ENCODE data around the gene UNK.

The UNK gene

DNA sequence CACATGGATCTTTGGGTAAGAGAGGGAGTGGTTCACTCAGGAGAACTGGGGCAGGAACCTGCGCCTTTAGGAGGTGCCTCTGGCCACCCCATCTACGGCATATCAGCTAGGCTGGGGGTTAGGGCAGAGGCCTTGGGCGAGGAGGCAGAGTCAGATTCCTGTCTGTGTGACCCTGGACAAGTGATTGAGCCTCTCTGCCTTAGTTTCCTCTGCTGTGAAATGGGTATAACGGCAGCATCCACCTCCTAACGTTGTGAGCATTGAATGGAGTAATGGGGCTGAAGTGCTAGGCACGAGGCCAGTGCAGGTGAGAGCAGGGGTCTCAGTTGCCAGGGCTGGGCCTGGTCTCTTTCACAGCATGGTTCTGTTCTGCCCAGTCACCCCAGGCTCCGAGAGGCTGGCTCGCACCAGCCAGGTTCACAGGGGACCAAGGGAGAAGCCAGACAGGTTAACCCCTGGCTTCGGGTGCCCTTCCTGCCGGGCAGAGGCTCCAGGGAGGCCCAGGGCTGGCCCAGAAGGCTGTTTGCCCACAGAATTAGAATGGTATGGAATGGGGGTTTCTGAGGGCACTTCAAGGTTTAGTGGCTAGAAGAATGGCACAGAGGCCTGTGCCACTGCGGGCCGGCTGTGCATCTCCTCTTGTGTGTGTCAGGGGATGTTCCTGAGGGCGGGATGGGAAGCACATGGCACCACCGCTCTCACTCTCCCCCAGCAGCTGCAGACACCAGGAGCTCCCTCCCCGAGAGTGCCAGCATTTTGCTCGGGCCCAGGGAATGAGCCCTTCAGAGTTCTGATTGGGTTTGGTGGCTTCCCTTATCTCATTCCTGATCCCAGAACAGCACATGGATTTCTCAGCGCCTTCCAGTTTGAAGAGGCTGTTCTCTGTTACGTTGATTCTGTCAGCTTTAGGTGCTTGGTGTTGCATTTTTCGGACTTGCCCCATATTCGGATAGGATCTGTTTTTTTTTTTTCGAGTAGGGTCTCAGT lies 35.8 kb downstream of the UNK start:
- H3K4me1 ChIP-seq (ENCODE audit: control insufficient read depth, insufficient read depth, low read length), result no peaks in the 10 kb centered on the region
- peaks cover 75% of the 10 kb centered on the region for H3K36me3 ChIP-seq (ENCODE audit: control insufficient read depth, insufficient read depth, low read length)
- no peaks in the 10 kb centered on the region for H3K9me3 ChIP-seq (ENCODE audit: control insufficient read depth, low read length)
- H3K27me3 ChIP-seq (ENCODE audit: control insufficient read depth, insufficient read depth, low read length, poor library complexity, severe bottlenecking), result no peaks in the 10 kb centered on the region
- H3K4me3 ChIP-seq (ENCODE audit: insufficient read depth, low read depth, low read length), result no peak overlapping the region
- WGBS, 2 experiments, result 85 to 87% methylated on average over 21 of the region's 21 CpGs
- no peak overlapping the region for H3K27ac ChIP-seq (ENCODE audit: insufficient read depth, low read depth, low read length, poor library complexity, severe bottlenecking)

DNA sequence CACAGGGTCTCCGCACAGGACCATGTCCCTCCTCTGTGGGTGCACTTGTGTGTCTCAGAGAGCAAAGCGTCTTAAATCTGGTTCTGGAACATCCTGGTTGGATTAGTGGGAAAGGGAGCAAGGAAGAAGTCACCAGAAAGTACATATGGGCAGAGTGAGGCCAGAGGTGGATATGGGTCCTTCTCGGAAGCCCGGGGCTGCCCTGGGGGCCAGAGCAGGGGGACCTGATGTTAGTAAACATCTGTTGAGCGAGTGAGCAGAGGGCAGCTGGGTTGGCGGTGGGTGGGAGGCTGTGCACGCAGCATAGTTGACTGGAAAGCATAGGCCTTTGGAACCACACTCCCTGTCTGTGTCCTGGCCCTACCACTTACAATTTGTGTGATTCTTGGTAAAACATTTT lies 36.9 kb downstream of the UNK start:
- Histone ChIP-seq H3K9me3 (ENCODE audit: control insufficient read depth, low read length) (no peaks in the 10 kb centered on the region), H3K36me3 (ENCODE audit: control insufficient read depth, insufficient read depth, low read length) (peaks cover 68% of the 10 kb centered on the region), H3K4me3 (ENCODE audit: insufficient read depth, low read depth, low read length) (no peak overlapping the region), H3K4me1 (ENCODE audit: control insufficient read depth, insufficient read depth, low read length) (no peaks in the 10 kb centered on the region), H3K27ac (ENCODE audit: insufficient read depth, low read depth, low read length, poor library complexity, severe bottlenecking) (no peak overlapping the region), H3K27me3 (ENCODE audit: control insufficient read depth, insufficient read depth, low read length, poor library complexity, severe bottlenecking) (no peaks in the 10 kb centered on the region)
- 96% methylated on average over 7 of the region's 7 CpGs for WGBS, 2 experiments

DNA sequence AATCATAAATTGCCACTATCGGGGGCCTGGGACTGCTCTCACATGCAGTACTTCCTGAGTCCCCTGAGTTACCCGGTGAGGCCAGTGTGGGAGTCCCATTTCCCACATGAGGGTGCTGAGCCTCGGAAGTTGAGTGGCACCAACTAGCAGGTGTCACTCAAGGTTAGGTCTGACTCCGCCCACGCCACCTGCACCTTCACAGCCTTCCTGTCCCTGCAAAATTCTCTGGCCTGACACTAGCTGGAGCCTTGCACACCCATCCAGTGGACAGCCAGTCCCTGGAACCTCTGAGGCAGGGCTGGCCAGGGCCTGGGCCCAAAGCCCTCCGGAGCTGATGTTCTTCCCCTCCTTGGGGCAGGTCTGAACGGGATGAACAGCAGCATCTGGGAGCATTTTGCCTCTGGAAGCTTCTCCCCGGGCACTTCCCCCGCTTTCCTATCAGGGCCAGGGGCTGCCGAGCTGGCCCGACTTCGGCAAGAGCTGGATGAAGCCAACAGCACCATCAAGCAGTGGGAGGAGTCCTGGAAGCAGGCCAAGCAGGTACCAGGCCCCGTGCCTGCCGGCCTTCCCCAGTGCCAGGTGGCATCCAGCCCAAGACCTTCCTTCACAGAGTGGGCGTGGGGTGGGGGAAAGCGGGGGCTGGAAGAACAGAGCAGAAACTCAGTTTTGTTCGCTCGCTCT lies 37.7 kb downstream of the UNK start:
- WGBS, 2 experiments, result 94 to 95% methylated on average over 18 of the region's 18 CpGs
- no peak overlapping the region for H3K4me3 ChIP-seq (ENCODE audit: insufficient read depth, low read depth, low read length)
- H3K27ac ChIP-seq (ENCODE audit: insufficient read depth, low read depth, low read length, poor library complexity, severe bottlenecking), result no peak overlapping the region
- H3K4me1 ChIP-seq (ENCODE audit: control insufficient read depth, insufficient read depth, low read length), result peaks cover 4% of the 10 kb centered on the region
- peaks cover 61% of the 10 kb centered on the region for H3K36me3 ChIP-seq (ENCODE audit: control insufficient read depth, insufficient read depth, low read length)
- H3K27me3 ChIP-seq (ENCODE audit: control insufficient read depth, insufficient read depth, low read length, poor library complexity, severe bottlenecking), result no peaks in the 10 kb centered on the region
- H3K9me3 ChIP-seq (ENCODE audit: control insufficient read depth, low read length), result no peaks in the 10 kb centered on the region

DNA sequence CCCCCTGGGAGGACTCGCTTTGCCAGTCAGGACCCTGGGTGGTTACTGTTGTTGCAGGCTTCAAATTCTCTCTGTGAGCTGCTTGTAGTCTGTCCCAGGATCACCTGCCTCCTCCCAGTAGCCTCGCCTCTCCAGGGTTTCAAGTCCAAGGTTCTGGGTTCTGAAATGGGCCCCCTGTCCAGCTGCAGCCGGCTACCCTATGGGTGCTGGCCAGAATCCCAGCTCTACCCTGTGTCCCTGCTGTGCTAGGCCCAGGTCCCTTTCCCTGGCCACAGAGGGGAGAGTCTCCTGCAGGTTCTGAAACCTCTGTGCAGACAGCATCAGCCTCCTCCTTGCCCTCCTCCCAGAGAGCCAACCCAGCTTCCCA lies 38.2 kb downstream of the UNK start:
- H3K9me3 ChIP-seq (ENCODE audit: control insufficient read depth, low read length), result no peaks in the 10 kb centered on the region
- no peak overlapping the region for H3K27ac ChIP-seq (ENCODE audit: insufficient read depth, low read depth, low read length, poor library complexity, severe bottlenecking)
- peaks cover 9% of the 10 kb centered on the region for H3K4me1 ChIP-seq (ENCODE audit: control insufficient read depth, insufficient read depth, low read length)
- 91 to 96% methylated on average over 3 of the region's 3 CpGs for WGBS, 2 experiments
- H3K27me3 ChIP-seq (ENCODE audit: control insufficient read depth, insufficient read depth, low read length, poor library complexity, severe bottlenecking), result no peaks in the 10 kb centered on the region
- H3K4me3 ChIP-seq (ENCODE audit: insufficient read depth, low read depth, low read length), result no peak overlapping the region
- peaks cover 56% of the 10 kb centered on the region for H3K36me3 ChIP-seq (ENCODE audit: control insufficient read depth, insufficient read depth, low read length)

DNA sequence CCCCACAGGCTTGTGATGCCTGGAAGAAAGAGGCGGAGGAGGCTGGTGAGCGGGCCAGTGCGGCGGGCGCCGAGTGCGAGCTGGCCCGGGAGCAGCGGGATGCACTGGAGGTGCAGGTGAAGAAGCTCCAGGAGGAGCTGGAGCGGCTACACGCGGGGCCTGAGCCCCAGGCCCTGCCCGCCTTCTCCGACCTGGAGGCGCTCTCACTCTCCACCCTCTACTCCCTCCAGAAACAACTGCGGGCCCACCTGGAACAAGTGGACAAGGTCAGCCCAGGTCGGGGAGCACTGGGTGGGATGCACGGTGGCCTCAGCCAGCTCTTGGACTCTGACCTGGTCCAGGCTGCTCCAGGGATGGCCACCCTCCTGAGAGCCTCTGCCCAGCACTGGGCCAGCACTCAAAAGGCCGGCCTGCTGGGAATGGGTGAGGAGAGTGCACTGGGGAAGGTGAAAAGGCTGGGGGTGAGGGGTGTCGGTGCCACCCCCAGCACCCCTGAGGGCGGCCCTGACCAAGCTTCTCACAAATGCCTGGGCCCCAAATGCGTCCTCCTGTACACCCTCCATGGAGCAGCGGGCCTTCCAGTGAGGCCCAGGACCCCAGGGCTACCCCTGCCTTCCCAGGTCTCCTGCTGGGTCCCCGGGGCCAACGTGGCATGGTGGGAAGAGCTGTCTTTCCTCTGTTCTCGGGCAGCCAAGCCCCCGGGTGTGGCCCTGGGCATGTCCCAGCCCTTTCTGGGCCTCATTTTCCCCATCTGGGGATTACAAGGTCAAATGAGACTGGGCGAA lies 38.8 kb downstream of the UNK start:
- H3K4me3 ChIP-seq (ENCODE audit: insufficient read depth, low read depth, low read length), result no peak overlapping the region
- H3K27ac ChIP-seq (ENCODE audit: insufficient read depth, low read depth, low read length, poor library complexity, severe bottlenecking), result no peak overlapping the region
- H3K27me3 ChIP-seq (ENCODE audit: control insufficient read depth, insufficient read depth, low read length, poor library complexity, severe bottlenecking), result no peaks in the 10 kb centered on the region
- H3K4me1 ChIP-seq (ENCODE audit: control insufficient read depth, insufficient read depth, low read length), result peaks cover 15% of the 10 kb centered on the region
- 96% methylated on average over 28 of the region's 28 CpGs for WGBS, 2 experiments
- H3K36me3 ChIP-seq (ENCODE audit: control insufficient read depth, insufficient read depth, low read length), result peaks cover 50% of the 10 kb centered on the region
- H3K9me3 ChIP-seq (ENCODE audit: control insufficient read depth, low read length), result no peaks in the 10 kb centered on the region

DNA sequence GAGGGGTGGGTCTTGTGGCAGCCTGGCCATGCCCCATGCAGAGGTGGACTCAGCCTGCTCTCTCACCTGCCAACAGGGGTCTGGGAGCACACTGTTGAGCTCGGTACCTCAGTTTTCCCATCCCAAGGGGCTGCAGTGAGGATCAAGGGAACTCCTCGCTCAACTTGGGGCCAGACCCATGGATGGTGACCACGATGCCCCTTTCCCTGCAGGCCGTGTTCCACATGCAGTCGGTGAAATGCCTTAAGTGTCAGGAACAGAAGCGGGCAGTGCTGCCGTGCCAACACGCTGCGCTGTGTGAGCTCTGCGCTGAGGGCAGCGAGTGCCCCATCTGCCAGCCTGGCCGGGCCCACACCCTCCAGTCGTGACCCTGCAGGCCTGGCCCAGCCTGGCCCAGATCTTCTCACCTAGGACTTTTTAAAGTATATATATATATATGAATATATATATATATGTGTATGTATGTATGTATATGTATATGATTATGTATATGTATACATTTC lies 39.5 kb downstream of the UNK start:
- 94 to 95% methylated on average over 13 of the region's 13 CpGs for WGBS, 2 experiments
- H3K4me1 ChIP-seq (ENCODE audit: control insufficient read depth, insufficient read depth, low read length), result peaks cover 16% of the 10 kb centered on the region
- no peak overlapping the region for H3K27ac ChIP-seq (ENCODE audit: insufficient read depth, low read depth, low read length, poor library complexity, severe bottlenecking)
- H3K4me3 ChIP-seq (ENCODE audit: insufficient read depth, low read depth, low read length), result no peak overlapping the region
- H3K9me3 ChIP-seq (ENCODE audit: control insufficient read depth, low read length), result no peaks in the 10 kb centered on the region
- H3K36me3 ChIP-seq (ENCODE audit: control insufficient read depth, insufficient read depth, low read length), result peaks cover 43% of the 10 kb centered on the region
- H3K27me3 ChIP-seq (ENCODE audit: control insufficient read depth, insufficient read depth, low read length, poor library complexity, severe bottlenecking), result no peaks in the 10 kb centered on the region

DNA sequence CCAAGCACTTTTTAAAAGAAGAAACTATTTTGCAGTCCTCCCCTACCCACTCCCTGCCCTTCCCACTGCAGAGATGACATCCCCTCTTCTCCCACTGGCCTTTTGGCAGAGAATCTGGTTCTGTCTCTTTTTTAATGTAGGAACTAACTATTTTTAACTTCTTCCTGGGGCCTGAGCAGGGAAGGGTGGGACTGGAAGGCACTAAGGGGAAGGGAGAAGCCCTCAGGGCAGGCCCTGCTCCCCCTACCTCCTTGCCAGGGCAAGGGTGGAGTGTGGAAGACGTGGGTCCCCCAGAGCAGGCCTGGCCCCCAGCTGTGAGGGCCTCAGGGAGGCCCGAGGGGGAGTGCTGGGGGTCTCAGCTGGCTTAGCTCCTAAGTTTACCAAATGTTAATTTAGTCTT lies 40.1 kb downstream of the UNK start:
- H3K27me3 ChIP-seq (ENCODE audit: control insufficient read depth, insufficient read depth, low read length, poor library complexity, severe bottlenecking), result no peaks in the 10 kb centered on the region
- no peak overlapping the region for H3K27ac ChIP-seq (ENCODE audit: insufficient read depth, low read depth, low read length, poor library complexity, severe bottlenecking)
- peaks cover 16% of the 10 kb centered on the region for H3K4me1 ChIP-seq (ENCODE audit: control insufficient read depth, insufficient read depth, low read length)
- 84 to 85% methylated on average over 2 of the region's 2 CpGs for WGBS, 2 experiments
- no peak overlapping the region for H3K4me3 ChIP-seq (ENCODE audit: insufficient read depth, low read depth, low read length)
- H3K36me3 ChIP-seq (ENCODE audit: control insufficient read depth, insufficient read depth, low read length), result peaks cover 39% of the 10 kb centered on the region
- H3K9me3 ChIP-seq (ENCODE audit: control insufficient read depth, low read length), result no peaks in the 10 kb centered on the region

DNA sequence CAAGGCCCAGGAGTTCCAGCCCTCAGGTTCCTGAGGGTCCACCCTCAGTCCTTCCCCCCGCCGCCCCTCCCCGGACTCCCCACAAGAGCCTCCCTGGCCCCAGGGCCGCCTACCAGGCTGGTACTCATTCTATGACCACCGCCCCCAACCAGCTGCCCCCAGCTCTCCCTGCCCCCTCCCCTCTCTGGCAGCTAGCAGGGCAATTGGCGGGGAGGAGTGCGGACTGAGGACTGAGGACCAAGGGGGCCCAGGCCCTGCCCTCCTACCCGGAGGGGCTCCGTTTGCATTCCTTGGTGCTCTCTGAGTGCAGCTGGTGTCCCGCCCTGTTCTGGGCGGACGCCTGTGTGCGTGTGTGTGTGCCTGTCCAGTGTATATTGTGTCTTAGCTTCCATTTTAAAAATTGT lies 40.5 kb downstream of the UNK start:
- peaks cover 34% of the 10 kb centered on the region for H3K36me3 ChIP-seq (ENCODE audit: control insufficient read depth, insufficient read depth, low read length)
- H3K4me1 ChIP-seq (ENCODE audit: control insufficient read depth, insufficient read depth, low read length), result peaks cover 16% of the 10 kb centered on the region
- no peak overlapping the region for H3K27ac ChIP-seq (ENCODE audit: insufficient read depth, low read depth, low read length, poor library complexity, severe bottlenecking)
- H3K9me3 ChIP-seq (ENCODE audit: control insufficient read depth, low read length), result no peaks in the 10 kb centered on the region
- 96% methylated on average over 13 of the region's 13 CpGs for WGBS, 2 experiments
- H3K27me3 ChIP-seq (ENCODE audit: control insufficient read depth, insufficient read depth, low read length, poor library complexity, severe bottlenecking), result no peaks in the 10 kb centered on the region
- H3K4me3 ChIP-seq (ENCODE audit: insufficient read depth, low read depth, low read length), result no peak overlapping the region

DNA sequence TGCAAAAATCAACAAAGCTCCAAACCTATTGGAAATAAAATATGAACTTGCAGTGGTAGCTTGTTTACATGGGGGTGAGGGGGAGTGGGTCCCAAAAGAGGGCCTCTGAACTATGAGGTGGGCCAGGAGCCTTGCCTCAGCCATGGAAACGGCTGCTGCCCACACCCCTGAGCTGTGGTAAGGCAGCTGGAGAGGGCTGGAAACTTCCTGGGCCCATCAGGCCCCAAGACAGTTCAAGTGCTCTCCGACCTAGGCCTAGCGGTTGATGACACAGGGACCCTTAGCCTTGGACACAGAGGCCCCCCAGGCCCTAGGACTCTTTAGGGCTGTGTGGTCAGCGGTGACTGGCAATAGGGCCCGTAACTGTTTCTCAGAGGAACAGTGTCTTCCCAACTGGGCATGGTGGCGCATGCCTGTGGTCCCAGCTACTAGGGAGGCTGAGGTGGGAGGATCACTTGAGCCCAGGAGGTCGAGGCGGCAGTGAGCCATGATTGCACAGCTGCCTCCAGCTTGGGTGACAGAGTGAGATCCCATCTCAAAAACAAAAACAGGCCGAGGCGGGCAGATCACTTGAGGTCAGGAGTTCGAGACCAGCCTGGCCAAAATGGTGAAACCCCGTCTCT lies 41.3 kb downstream of the UNK start:
- Histone ChIP-seq H3K4me1 (ENCODE audit: control insufficient read depth, insufficient read depth, low read length) (peaks cover 20% of the 10 kb centered on the region), H3K4me3 (ENCODE audit: insufficient read depth, low read depth, low read length) (no peak overlapping the region), H3K27ac (ENCODE audit: insufficient read depth, low read depth, low read length, poor library complexity, severe bottlenecking) (no peak overlapping the region), H3K9me3 (ENCODE audit: control insufficient read depth, low read length) (no peaks in the 10 kb centered on the region), H3K36me3 (ENCODE audit: control insufficient read depth, insufficient read depth, low read length) (peaks cover 27% of the 10 kb centered on the region), H3K27me3 (ENCODE audit: control insufficient read depth, insufficient read depth, low read length, poor library complexity, severe bottlenecking) (no peaks in the 10 kb centered on the region)
- WGBS, 2 experiments, result 94 to 97% methylated on average over 12 of the region's 12 CpGs

Data from ectodermal cell (in vitro differentiated cells).